K562 (cell line): ENCODE data around the gene UQCC2. TPM values are rescaled to one million over a fixed set of nuclear protein-coding genes. Genes with fewer than 3 reads are reported as not detected.

Experiments
- GABPB2 ChIP-seq: fragments of 250-450 bp; sonication (Bioruptor Pico); conservative IDR thresholded peaks from 2 replicates; pipeline ENCODE4 v1.5.1; 2021; ENCODE audit warnings: mild to moderate bottlenecking
- HCFC1 ChIP-seq: IDR thresholded peaks from 2 replicates; pipeline ENCODE4 v1.6.1; 2012; ENCODE audit warnings: low read depth, low read length, improper control_type of control experiment
- NFE2 ChIP-seq: IDR thresholded peaks from 2 replicates; pipeline ENCODE4 v1.6.1; 2014; ENCODE audit warnings: antibody characterized with exemption, low read depth
- NFIC ChIP-seq: fragments of 450-650 bp; IDR thresholded peaks from 2 replicates; pipeline ENCODE4 v1.6.1; 2017; ENCODE audit warnings: mild to moderate bottlenecking, inconsistent platforms
- OTX1 ChIP-seq: fragments of 450-650 bp; formaldehyde crosslinking; IDR thresholded peaks from 2 replicates; pipeline ENCODE4 v1.4.0; 2022; ENCODE audit warnings: mild to moderate bottlenecking
- SREBF2 ChIP-seq: sonication (generic); formaldehyde crosslinking; IDR thresholded peaks from 2 replicates; pipeline ENCODE4 v1.4.0; 2020; ENCODE audit warnings: mild to moderate bottlenecking, missing genetic modification reagents
- U2AF1 ChIP-seq: fragments of 200-400 bp; formaldehyde crosslinking; optimal IDR thresholded peaks from 2 replicates; pipeline ENCODE3; 2017; ENCODE audit warnings: mild to moderate bottlenecking, low read depth, low read length, moderate library complexity
- ZFP1 ChIP-seq: fragments of 450-650 bp; formaldehyde crosslinking; IDR thresholded peaks from 2 replicates; pipeline ENCODE4 v1.4.0; 2020; ENCODE audit warnings: mild to moderate bottlenecking, mixed read lengths
- polyA plus RNA-seq, 8 experiments: library from polyadenylated mRNA; depleted of rRNA in 4 of 8; stranded (reverse) in 5 of 8; unstranded in 3 of 8; fragments of >200 nt; fragmentation: Nextera tagmentation in 2 of 8; fragmentation: Illumina TruSeq in 1 of 8; extraction: Ambion mirVana in 2 of 8; extraction: Trizol in 1 of 8; gene quantifications; 2 replicates each; pipeline versions ENCODE4 v1.2.1 to v1.2.3, GENCODE V29; 2011 to 2014; ENCODE audit warnings: inconsistent platforms in 1 of 8, missing spikeins in 1 of 8
- total RNA-seq, 7 experiments: library from RNA; depleted of rRNA in 6 of 7; stranded (reverse); fragments of >200 nt in 6 of 7; fragmentation: Illumina TruSeq in 2 of 7; extraction: Trizol in 2 of 7; gene quantifications; 2 replicates each; pipeline versions ENCODE4 v1.2.1 to v1.2.3, GENCODE V29; 2011 to 2021; ENCODE audit warnings: low replicate concordance in 1 of 7
- TF ChIP-seq, protein P1 (sequence below), 2 experiments: fragments of 450-650 bp; formaldehyde crosslinking in 1 of 2; IDR thresholded peaks; 2 replicates each; pipeline versions ENCODE4 v1.4.0 to v1.6.1; 2014 to 2020; ENCODE audit warnings: mild to moderate bottlenecking in 2 of 2, borderline replicate concordance in 1 of 2, low read depth in 1 of 2

Gene UQCC2
- total and polyA plus RNA-seq, 9 of the 15 experiments (the other 6 are each of a cell fraction or from before 2014, with no cell fraction given) = 58.5 to 927 (median 158) TPM

- TF ChIP-seq, protein P1, sequence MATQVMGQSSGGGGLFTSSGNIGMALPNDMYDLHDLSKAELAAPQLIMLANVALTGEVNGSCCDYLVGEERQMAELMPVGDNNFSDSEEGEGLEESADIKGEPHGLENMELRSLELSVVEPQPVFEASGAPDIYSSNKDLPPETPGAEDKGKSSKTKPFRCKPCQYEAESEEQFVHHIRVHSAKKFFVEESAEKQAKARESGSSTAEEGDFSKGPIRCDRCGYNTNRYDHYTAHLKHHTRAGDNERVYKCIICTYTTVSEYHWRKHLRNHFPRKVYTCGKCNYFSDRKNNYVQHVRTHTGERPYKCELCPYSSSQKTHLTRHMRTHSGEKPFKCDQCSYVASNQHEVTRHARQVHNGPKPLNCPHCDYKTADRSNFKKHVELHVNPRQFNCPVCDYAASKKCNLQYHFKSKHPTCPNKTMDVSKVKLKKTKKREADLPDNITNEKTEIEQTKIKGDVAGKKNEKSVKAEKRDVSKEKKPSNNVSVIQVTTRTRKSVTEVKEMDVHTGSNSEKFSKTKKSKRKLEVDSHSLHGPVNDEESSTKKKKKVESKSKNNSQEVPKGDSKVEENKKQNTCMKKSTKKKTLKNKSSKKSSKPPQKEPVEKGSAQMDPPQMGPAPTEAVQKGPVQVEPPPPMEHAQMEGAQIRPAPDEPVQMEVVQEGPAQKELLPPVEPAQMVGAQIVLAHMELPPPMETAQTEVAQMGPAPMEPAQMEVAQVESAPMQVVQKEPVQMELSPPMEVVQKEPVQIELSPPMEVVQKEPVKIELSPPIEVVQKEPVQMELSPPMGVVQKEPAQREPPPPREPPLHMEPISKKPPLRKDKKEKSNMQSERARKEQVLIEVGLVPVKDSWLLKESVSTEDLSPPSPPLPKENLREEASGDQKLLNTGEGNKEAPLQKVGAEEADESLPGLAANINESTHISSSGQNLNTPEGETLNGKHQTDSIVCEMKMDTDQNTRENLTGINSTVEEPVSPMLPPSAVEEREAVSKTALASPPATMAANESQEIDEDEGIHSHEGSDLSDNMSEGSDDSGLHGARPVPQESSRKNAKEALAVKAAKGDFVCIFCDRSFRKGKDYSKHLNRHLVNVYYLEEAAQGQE (IDR thresholded peaks at IDR 0.05; ENCODE audit: borderline replicate concordance) = no peak
- TF ChIP-seq, protein P1 (CRISPR knock-in tag; IDR thresholded peaks at IDR 0.05; ENCODE audit: low read depth) = no peak
- TF ChIP-seq HCFC1 (no peak), NFIC (no peak), NFE2 (no peak), OTX1 (no peak), SREBF2 (CRISPR knock-in tag) (no peak), ZFP1 (CRISPR knock-in tag) (no peak), GABPB2 (no peak), U2AF1 (no peak)
Measured at GRCh38 chr6:33729059-33729458, 17.6 kb upstream of the UQCC2 start (continued).
